ENCODE data around the gene IQSEC1. TPM values are rescaled to one million over a fixed set of nuclear protein-coding genes. Genes with fewer than 3 reads are reported as not detected.

Gene IQSEC1
- total and polyA plus RNA-seq, 9 of the 15 experiments (the other 6 are each of a cell fraction or from before 2014, with no cell fraction given), result 0.56 to 39.0 (median 6.8) TPM

DNA sequence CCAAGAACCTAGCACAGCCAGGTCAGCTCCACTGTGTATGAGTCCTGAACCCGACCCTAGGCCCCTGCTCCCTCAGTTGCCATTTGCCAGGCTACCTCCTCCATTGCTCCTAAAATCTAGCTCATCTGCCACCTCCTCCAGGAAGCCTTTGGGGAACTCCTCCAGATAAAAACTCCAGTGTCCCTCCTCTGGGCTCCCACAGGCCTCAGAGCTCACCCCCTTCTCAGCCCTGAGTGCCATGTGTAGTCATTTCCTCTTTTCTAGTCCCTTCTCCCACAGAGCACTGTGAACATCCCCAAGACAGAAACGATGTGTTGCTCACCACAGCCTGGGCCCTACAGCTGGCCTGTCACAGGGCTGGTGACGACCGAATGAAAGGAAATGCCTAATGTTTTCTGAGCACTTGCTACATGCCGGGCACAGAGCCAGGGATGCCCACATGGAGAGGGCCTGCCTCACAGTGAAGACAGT lies 61.0 kb downstream of the IQSEC1 start (continued):
- TF ChIP-seq, protein P1, sequence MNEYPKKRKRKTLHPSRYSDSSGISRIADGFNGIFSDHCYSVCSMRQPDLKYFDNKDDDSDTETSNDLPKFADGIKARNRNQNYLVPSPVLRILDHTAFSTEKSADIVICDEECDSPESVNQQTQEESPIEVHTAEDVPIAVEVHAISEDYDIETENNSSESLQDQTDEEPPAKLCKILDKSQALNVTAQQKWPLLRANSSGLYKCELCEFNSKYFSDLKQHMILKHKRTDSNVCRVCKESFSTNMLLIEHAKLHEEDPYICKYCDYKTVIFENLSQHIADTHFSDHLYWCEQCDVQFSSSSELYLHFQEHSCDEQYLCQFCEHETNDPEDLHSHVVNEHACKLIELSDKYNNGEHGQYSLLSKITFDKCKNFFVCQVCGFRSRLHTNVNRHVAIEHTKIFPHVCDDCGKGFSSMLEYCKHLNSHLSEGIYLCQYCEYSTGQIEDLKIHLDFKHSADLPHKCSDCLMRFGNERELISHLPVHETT (CRISPR knock-in tag; conservative IDR thresholded peaks at IDR 0.05 in 1 of 2, IDR thresholded peaks at IDR 0.05 in 1 of 2), result 0 out of 4 replicates have a peak, but pooled peaks of 1 of the 2 experiments have one; percentile 3
- TF ChIP-seq SPI1 (IDR thresholded peaks at IDR 0.05; ENCODE audit: borderline replicate concordance, low read depth, low read length) (peak; percentile 93), BRD9 (IDR thresholded peaks at IDR 0.05; ENCODE audit: low read depth, partially characterized antibody) (no peak), CTBP1 (IDR thresholded peaks at IDR 0.05; ENCODE audit: borderline replicate concordance) (0 out of 2 replicates have a peak, but pooled peaks have one; percentile 7), SMARCA5 (IDR thresholded peaks at IDR 0.05) (peak; percentile 68; the same call in 1 of the 2 replicates), BRCA1 (IDR thresholded peaks at IDR 0.05) (no peak), BRCA1 (CRISPR knock-in tag; IDR thresholded peaks at IDR 0.05) (no peak), ARNT (IDR thresholded peaks at IDR 0.05) (no peak), U2AF2 (optimal IDR thresholded peaks at IDR 0.05; ENCODE audit: low read depth, low read length) (no peak), PHB (CRISPR knock-in tag; IDR thresholded peaks at IDR 0.05) (no peak), CBX5 (IDR thresholded peaks at IDR 0.05; ENCODE audit: borderline replicate concordance, low read depth) (0 out of 2 replicates have a peak, but pooled peaks have one; percentile 39), ZNF644 (tag; IDR thresholded peaks at IDR 0.05; ENCODE audit: low read depth) (no peak), MAFG (tag; conservative IDR thresholded peaks at IDR 0.05) (no peak), NFIX (CRISPR knock-in tag; IDR thresholded peaks at IDR 0.05; ENCODE audit: low read depth) (no peak), KLF13 (tag; IDR thresholded peaks at IDR 0.05; ENCODE audit: borderline replicate concordance, low read depth) (no peak), ELF2 (CRISPR knock-in tag; IDR thresholded peaks at IDR 0.05) (no peak), ZZZ3 (IDR thresholded peaks at IDR 0.05) (no peak), NFIC (IDR thresholded peaks at IDR 0.05) (0 out of 2 replicates have a peak, but pooled peaks have one; percentile 22), HNRNPK (IDR thresholded peaks at IDR 0.05; ENCODE audit: low read depth, low read length, poor library complexity, severe bottlenecking) (no peak)
- TF ChIP-seq, protein P2, sequence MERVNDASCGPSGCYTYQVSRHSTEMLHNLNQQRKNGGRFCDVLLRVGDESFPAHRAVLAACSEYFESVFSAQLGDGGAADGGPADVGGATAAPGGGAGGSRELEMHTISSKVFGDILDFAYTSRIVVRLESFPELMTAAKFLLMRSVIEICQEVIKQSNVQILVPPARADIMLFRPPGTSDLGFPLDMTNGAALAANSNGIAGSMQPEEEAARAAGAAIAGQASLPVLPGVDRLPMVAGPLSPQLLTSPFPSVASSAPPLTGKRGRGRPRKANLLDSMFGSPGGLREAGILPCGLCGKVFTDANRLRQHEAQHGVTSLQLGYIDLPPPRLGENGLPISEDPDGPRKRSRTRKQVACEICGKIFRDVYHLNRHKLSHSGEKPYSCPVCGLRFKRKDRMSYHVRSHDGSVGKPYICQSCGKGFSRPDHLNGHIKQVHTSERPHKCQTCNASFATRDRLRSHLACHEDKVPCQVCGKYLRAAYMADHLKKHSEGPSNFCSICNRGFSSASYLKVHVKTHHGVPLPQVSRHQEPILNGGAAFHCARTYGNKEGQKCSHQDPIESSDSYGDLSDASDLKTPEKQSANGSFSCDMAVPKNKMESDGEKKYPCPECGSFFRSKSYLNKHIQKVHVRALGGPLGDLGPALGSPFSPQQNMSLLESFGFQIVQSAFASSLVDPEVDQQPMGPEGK (CRISPR knock-in tag; IDR thresholded peaks at IDR 0.05; ENCODE audit: borderline replicate concordance), result no peak
- TF ChIP-seq, protein P3, sequence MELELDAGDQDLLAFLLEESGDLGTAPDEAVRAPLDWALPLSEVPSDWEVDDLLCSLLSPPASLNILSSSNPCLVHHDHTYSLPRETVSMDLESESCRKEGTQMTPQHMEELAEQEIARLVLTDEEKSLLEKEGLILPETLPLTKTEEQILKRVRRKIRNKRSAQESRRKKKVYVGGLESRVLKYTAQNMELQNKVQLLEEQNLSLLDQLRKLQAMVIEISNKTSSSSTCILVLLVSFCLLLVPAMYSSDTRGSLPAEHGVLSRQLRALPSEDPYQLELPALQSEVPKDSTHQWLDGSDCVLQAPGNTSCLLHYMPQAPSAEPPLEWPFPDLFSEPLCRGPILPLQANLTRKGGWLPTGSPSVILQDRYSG (tag; conservative IDR thresholded peaks at IDR 0.05; ENCODE audit: low read depth), result no peak
- TF ChIP-seq, protein P4, sequence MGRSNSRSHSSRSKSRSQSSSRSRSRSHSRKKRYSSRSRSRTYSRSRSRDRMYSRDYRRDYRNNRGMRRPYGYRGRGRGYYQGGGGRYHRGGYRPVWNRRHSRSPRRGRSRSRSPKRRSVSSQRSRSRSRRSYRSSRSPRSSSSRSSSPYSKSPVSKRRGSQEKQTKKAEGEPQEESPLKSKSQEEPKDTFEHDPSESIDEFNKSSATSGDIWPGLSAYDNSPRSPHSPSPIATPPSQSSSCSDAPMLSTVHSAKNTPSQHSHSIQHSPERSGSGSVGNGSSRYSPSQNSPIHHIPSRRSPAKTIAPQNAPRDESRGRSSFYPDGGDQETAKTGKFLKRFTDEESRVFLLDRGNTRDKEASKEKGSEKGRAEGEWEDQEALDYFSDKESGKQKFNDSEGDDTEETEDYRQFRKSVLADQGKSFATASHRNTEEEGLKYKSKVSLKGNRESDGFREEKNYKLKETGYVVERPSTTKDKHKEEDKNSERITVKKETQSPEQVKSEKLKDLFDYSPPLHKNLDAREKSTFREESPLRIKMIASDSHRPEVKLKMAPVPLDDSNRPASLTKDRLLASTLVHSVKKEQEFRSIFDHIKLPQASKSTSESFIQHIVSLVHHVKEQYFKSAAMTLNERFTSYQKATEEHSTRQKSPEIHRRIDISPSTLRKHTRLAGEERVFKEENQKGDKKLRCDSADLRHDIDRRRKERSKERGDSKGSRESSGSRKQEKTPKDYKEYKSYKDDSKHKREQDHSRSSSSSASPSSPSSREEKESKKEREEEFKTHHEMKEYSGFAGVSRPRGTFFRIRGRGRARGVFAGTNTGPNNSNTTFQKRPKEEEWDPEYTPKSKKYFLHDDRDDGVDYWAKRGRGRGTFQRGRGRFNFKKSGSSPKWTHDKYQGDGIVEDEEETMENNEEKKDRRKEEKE (IDR thresholded peaks at IDR 0.05; ENCODE audit: borderline replicate concordance in 1 of 2, control insufficient read depth in 1 of 2, low read depth in 2 of 2, low read length in 1 of 2), result no peak
